LHCN-M2 (cell line): ENCODE measurements around the gene TRIM45. TPM values are rescaled to one million over a fixed set of nuclear protein-coding genes. Genes with fewer than 3 reads are reported as not detected.
"Not testable (repeated sequence)": the region's sequence is repeated elsewhere in the genome, so short reads cannot be mapped to it uniquely, and the experiment has no call there.

ENCODE experiments used
- DNase-seq: peaks from one replicate; pipeline ENCODE4 v3.0.0-alpha.2; 2012; ENCODE audit warnings: low read depth
- total RNA-seq: library from RNA; depleted of rRNA; stranded (reverse); fragments of >200 nt; gene quantifications from 2 replicates; pipeline ENCODE4 v1.2.3, GENCODE V29; 2014

TRIM45 gene
- total RNA-seq, 1 experiment from 2014 or later = 2.6 TPM

DNA sequence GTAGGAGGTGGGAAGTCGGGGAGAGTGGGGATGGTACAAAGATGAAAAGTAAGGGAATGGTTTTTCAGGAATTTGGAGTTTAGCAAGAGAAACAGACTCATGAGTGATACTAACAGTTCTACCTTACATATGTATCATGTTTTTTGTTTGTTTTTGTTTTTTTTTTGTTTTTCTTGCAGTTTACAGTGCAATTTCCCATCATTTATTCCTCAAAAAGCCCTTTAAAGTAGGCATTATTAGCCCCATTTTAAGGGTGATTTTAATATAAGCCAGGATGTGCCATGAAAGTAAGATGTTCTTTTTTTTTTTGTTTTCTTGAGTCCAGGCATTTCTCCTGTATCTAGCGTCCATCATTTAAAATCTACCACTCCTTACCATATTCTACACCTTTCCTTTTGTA lies 13.8 kb upstream of the TRIM45 start:
- no peak for DNase-seq

DNA sequence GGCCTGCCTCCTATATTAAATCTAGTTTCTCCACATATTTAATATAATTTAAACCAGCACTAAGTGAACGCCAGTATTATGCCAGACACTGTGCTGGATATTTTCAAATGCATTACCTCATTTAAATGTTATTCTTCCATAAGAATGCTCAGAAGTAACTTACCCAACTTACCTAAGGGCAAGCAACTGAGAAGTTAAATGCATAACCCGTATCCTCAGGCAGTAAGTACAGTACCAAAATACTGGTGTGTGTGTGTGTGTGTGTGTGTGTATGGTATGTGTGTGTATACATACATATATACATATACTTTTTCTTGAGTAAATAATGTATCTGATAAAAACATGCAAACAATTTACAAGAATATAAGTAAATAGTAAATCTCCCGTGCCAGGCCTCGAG lies 9.0 kb upstream of the TRIM45 start:
- DNase-seq = no peak

DNA sequence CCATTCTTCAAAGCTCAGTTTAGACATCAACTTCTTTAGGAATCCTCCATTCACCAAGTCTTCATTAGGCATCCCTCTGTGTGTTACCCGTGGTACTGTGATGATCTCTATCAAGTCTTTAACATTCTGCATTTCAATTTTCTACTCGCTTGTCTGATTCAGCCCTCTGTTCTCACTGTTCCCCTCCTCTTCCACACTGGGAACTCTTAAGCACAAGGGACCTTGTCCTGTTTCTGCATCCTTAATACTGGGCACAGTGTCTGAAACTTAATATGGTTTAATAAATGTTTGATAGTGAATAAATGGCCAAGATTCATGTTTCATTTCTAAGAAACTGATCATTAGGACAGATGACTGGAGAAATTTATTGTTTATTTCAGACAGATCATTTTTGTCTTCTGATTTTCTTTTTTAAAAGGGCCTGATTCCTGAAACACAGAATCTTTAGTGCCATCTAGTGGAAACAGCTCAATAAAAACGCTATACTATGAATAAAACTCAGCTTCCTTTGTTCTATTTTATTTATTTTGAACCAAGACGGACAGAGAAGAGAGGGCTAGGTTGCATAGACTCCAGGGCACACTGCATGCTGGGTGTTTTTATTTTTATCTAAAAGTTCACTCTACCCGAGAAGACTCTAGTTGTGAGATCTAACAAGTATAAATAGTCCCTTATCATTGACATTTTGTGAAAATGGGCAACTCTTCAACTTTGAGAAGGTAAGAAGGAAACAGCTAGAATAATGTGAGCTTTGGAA lies 7.0 kb upstream of the TRIM45 start:
- DNase-seq = peak; percentile 62

DNA sequence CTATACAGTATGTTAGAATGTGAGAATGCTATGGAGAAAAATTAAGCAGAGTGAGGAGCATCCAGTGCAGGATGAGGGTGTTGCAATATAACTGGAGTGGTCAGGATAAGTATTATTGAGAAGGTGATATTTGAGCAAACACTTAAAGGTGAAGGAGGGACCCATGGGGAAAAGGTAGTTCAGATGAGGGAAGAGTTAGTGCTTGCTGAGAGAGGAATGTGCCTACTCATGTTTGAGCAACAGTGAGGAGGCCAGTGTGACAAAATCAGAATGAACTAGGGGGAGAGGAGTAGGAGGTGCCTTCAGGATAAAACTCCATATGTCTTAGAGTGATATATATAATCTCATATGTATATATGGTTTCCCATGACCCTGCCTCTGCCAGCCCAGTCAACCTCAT lies 6.2 kb upstream of the TRIM45 start:
- no peak for DNase-seq

- no peak for DNase-seq
These were observed 3.1 kb upstream of the TRIM45 start for GRCh38 chr1:117124661-117125060.

DNA sequence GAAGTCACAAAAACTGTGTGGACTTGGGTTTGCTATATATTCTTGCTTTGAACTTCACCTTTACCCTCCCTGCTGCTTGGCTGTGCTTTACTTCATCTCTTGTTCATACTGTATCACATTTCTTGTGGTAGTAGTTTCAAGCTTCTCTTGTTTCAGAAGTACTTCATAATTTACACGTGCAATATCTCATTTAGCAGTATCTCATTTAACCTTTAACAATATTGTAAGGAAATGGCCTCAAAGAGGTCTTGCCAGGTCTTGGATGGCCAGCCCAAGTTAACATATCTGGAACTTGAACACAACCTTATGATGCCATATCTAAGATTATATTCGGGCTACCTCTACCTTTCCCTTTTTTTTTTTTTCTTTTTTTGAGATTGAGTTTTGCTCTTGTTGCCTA lies 1.7 kb upstream of the TRIM45 start:
- no peak for DNase-seq

- DNase-seq = peak; percentile 16
These were observed 929 bp upstream of the TRIM45 start for GRCh38 chr1:117122330-117123025.

GRCh38 chr1:117120774-117121588 lies 568 bp downstream of the TRIM45 start:
- DNase-seq = no peak

DNA sequence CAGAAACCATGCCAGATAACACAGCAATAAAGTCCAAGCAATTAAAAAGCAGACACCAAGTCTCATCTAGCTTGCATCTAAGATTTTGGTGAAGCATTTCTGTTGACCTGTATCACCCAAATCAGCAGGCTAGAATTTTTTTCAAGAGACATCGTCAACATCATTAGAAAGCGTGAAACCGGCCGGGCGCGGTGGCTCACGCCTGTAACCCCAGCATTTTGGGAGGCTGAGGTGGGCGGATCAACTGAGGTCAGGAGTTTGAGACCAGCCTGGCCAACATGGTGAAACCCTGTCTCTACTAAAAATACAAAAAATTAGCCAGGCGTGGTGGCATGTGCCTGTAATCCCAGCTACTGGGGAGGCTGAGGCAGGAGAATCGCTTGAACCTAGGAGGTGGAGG lies 2.4 kb downstream of the TRIM45 start:
- not testable (repeated sequence) for DNase-seq

DNA sequence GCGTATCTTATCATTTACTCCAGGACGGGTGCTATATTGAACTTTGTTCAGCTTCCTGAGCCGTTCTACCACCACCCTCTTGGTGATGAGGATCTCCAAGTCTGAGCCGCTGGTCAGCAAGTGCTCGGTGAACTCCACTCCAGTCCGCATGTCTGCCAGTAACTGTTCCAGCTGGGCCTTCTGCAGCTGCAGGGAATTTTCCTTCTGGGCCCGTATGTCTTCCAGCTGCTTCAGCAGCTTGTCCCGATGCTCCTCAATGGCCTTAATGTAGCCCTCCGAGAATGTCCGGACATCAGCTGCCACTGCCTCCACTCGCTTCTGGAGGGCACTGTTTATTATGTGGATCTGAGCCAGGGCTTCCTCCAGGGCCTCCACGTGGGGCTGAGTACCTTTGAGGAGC lies 3.4 kb downstream of the TRIM45 start:
- DNase-seq = no peak

- DNase-seq = no peak
These were observed 3.9 kb downstream of the TRIM45 start for GRCh38 chr1:117117697-117118096.

DNA sequence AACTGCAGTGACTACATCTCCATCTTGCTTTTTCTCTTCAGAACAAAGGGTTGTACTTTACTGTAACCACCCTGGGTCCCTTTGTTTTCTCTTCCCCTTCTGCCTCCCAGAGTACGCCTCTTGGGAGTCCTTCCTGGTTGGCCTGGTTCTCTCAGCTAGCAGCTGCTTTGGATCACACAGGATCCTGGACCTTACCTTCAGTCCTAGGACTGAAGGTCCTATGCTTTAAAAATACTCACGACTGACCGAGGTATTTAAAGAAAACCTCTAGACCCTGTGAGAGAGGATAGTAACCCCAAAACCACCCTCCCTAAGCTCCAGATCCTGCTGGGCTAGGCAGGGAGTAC lies 4.8 kb downstream of the TRIM45 start:
- DNase-seq = no peak

DNA sequence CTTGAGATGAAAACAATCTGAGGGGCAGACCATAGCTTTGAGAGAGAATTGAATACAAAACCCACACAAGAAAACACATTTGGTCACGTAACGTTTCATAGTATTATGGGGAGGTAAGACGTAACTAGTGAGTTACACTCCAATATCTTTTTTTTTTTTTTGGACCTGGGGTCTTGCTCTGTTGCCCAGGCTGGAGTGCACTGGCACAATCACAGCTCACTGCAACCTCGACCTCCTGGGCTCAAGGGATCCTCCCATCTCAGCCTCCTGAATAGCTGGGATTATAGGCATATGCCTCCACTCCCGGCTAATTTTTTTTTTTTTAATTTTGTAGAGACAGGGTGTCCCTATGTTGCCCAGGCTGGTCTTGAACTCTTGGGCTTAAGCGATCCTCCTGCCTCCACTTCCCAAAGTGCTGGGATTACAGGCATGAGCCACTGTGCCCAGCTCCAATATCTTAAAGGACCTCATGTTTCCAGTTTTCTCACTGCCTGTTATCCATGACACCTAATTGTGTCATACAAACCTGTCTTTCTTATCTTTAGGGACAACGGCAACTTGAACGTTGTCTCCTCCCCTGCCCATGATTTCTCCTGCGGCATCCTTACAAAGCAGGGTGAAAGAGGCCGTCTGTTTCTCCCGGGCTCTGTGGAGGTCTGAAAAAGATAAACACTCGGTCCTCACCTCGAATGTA lies 5.3 kb downstream of the TRIM45 start:
- no peak for DNase-seq

- DNase-seq = no peak
These were observed 6.7 kb downstream of the TRIM45 start for GRCh38 chr1:117114877-117115276.

DNA sequence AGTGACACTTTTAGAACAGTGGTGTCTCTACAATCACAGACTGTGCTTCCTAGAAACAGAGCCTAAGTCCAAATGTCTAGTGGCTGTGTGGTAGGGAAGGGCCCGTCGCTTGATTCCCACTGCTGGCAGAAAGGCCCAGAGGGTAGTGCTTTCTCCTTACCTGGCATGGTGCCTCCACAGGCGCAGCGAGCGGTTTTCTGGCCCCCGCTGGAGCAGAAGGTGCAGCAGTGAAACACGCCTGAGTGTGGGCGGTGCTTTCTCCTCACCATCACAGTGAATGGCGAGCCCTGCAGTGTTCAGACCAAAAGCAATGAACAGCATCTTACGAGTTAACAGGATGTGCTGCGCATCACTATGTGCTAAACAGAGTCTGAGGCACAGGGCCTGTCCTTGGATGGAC lies 8.3 kb downstream of the TRIM45 start:
- DNase-seq = no peak

GRCh38 chr1:117112047-117112717 lies 9.4 kb downstream of the TRIM45 start:
- no peak for DNase-seq

GRCh38 chr1:117110774-117111173 lies 10.8 kb downstream of the TRIM45 start:
- DNase-seq = peak; percentile 3

GRCh38 chr1:117107364-117107763 lies 14.2 kb downstream of the TRIM45 start:
- no peak for DNase-seq

- peak; percentile 15 for DNase-seq
These were observed 15.1 kb downstream of the TRIM45 start for GRCh38 chr1:117106478-117106877.

- DNase-seq = no peak
These were observed 15.8 kb downstream of the TRIM45 start for GRCh38 chr1:117105722-117106121.

DNA sequence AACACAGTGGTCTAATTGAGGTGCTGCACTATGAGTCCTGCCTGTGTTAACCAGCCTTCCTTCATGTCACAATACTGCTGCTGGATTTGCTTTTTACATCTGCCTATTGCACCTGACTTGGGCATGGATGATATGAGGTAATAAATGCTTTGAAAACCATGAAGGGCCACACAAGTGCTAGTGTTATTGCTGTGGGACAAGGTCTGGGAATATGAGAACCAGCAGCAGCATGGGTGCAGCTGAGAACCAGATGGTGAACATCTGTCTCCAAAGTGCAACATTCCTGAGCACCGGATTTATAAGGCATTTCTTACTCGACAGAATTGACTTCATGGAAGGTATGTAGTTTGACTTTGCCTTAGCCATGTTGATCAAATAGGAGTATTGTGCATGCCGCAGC lies 16.6 kb downstream of the TRIM45 start:
- DNase-seq = no peak
